GM23338 (cell line): ENCODE results near the gene URM1. TPM values are rescaled to one million over a fixed set of nuclear protein-coding genes. Genes with fewer than 3 reads are reported as not detected.

Experiments used
- ATAC-seq: fragments of 200-7000 bp; cut with Tn5 transposase; 3 replicates; pipeline ENCODE4 v1.9.1; 2020
- DNase-seq: peaks from one replicate; pipeline ENCODE4 v3.0.0-alpha.2; 2015; ENCODE audit warnings: low spot score
- H2AFZ ChIP-seq: fragments of 200-600 bp; sonication (generic); 2 replicates; pipeline ENCODE4 v1.8.0; 2016; ENCODE audit warnings: antibody characterized with exemption, mild to moderate bottlenecking, moderate library complexity
- H3F3A ChIP-seq: fragments of 200-600 bp; sonication (generic); replicated peaks from 2 replicates; pipeline ENCODE4 v1.8.0; 2017; ENCODE audit warnings: antibody characterized with exemption, mixed run types, low read depth
- H3K27ac ChIP-seq: fragments of 200-600 bp; sonication (generic); 2 replicates; pipeline ENCODE4 v1.6.1; 2016; ENCODE audit warnings: low read depth
- H3K27me3 ChIP-seq: fragments of 200-600 bp; sonication (generic); 2 replicates; pipeline ENCODE4 v1.8.0; 2016; ENCODE audit warnings: mild to moderate bottlenecking, mixed run types, moderate library complexity; ENCODE audit not compliant: insufficient read depth
- H3K36me3 ChIP-seq: fragments of 200-600 bp; sonication (generic); 2 replicates; pipeline ENCODE4 v1.8.0; 2016; ENCODE audit warnings: mild to moderate bottlenecking; ENCODE audit not compliant: insufficient read depth
- H3K4me1 ChIP-seq: fragments of 200-600 bp; sonication (generic); 2 replicates; pipeline ENCODE4 v1.8.0; 2016; ENCODE audit warnings: mild to moderate bottlenecking, moderate library complexity; ENCODE audit not compliant: insufficient read depth
- H3K4me2 ChIP-seq: fragments of 200-600 bp; sonication (generic); 2 replicates; pipeline ENCODE4 v1.7.1; 2017; ENCODE audit warnings: mixed run types
- H3K4me3 ChIP-seq: fragments of 200-600 bp; sonication (generic); 2 replicates; pipeline ENCODE4 v1.6.1; 2016; ENCODE audit warnings: mixed run types
- H3K79me2 ChIP-seq: fragments of 200-600 bp; sonication (generic); replicated peaks from 2 replicates; pipeline ENCODE4 v1.8.0; 2017; ENCODE audit warnings: mild to moderate bottlenecking; ENCODE audit not compliant: insufficient read depth
- H3K9me2 ChIP-seq: fragments of 200-600 bp; sonication (generic); 2 replicates; pipeline ENCODE4 v1.8.0; 2017; ENCODE audit not compliant: insufficient read depth
- H4K20me1 ChIP-seq: fragments of 200-600 bp; sonication (generic); replicated peaks from 2 replicates; pipeline ENCODE4 v1.8.0; 2017; ENCODE audit warnings: mild to moderate bottlenecking; ENCODE audit not compliant: insufficient read depth
- H3K27ac Mint-ChIP-seq: 2 replicates; pipeline ENCODE4 v1.8.0; 2020; ENCODE audit warnings: inconsistent platforms, mild to moderate bottlenecking, moderate library complexity, mixed read lengths
- H3K27me3 Mint-ChIP-seq: 3 replicates; pipeline ENCODE4 v1.8.0; 2022; ENCODE audit warnings: low read depth, mild to moderate bottlenecking, moderate library complexity, mixed read lengths, inconsistent platforms; ENCODE audit not compliant: insufficient read depth, poor library complexity
- H3K36me3 Mint-ChIP-seq: 3 replicates; pipeline ENCODE4 v1.8.0; 2021; ENCODE audit warnings: low read depth, mild to moderate bottlenecking, inconsistent platforms, moderate library complexity, mixed read lengths
- H3K4me1 Mint-ChIP-seq: 3 replicates; pipeline ENCODE4 v1.8.0; 2020; ENCODE audit warnings: mild to moderate bottlenecking, inconsistent platforms, mixed read lengths
- H3K4me3 Mint-ChIP-seq: 3 replicates; pipeline ENCODE4 v1.8.0; 2021; ENCODE audit warnings: moderate library complexity, mild to moderate bottlenecking, inconsistent platforms, mixed read lengths
- H3K9me3 Mint-ChIP-seq: 3 replicates; pipeline ENCODE4 v1.8.0; 2020; ENCODE audit warnings: moderate library complexity, mild to moderate bottlenecking, inconsistent platforms, mixed read lengths
- CREB1 ChIP-seq: fragments of 250-450 bp; sonication (Bioruptor Pico); IDR thresholded peaks from 2 replicates; pipeline ENCODE4 v1.5.0; 2020; ENCODE audit warnings: low read depth, mild to moderate bottlenecking, moderate library complexity
- CTCF ChIP-seq, 2 experiments: fragments of 200-600 bp in 1 of 2; sonication (generic) in 1 of 2; conservative IDR thresholded peaks; 2 replicates each; pipeline versions ENCODE4 v1.5.1 to v1.6.1; 2016 to 2017; ENCODE audit warnings: antibody characterized with exemption in 2 of 2, low read depth in 2 of 2, mild to moderate bottlenecking in 2 of 2, moderate library complexity in 1 of 2
- EZH2 ChIP-seq: fragments of 200-600 bp; sonication (generic); IDR thresholded peaks from one replicate; pipeline ENCODE4 v1.8.0; 2017; ENCODE audit warnings: antibody characterized with exemption, mild to moderate bottlenecking, low read depth; ENCODE audit not compliant: unreplicated experiment
- EZH2phosphoT487 ChIP-seq: fragments of 200-600 bp; sonication (generic); IDR thresholded peaks from one replicate; pipeline ENCODE4 v1.8.1; 2018; ENCODE audit warnings: antibody characterized with exemption; ENCODE audit not compliant: unreplicated experiment
- NANOG ChIP-seq: IDR thresholded peaks from 2 replicates; pipeline ENCODE4 v1.6.1; 2016; ENCODE audit warnings: antibody characterized with exemption, borderline replicate concordance
- POLR2AphosphoS5 ChIP-seq: IDR thresholded peaks from 2 replicates; pipeline ENCODE4 v1.6.1; 2016; ENCODE audit warnings: antibody characterized with exemption, low read depth
- STAT1 ChIP-seq: IDR thresholded peaks from one replicate; pipeline ENCODE4 v1.6.1; 2016; ENCODE audit warnings: antibody characterized with exemption; ENCODE audit not compliant: unreplicated experiment
- ZNF331 ChIP-seq: fragments of 250-450 bp; sonication (Bioruptor Pico); IDR thresholded peaks from 2 replicates; pipeline ENCODE4 v1.5.0; 2020; ENCODE audit warnings: low read depth, mild to moderate bottlenecking, moderate library complexity
- ZNF462 ChIP-seq: fragments of 250-450 bp; sonication (Bioruptor Pico); IDR thresholded peaks from 2 replicates; pipeline ENCODE4 v1.5.0; 2020; ENCODE audit warnings: mild to moderate bottlenecking, moderate library complexity
- polyA plus RNA-seq: library from polyadenylated mRNA; unstranded; fragments of >200 nt; fragmentation: Nextera tagmentation; extraction: Ambion mirVana; gene quantifications from 2 replicates; pipeline ENCODE4 v1.2.1, GENCODE V29; 2016
- total RNA-seq: library from RNA; depleted of rRNA; stranded (reverse); fragments of >200 nt; shearing (Covaris generic); gene quantifications from 2 replicates; pipeline ENCODE4 v1.2.3, GENCODE V29; 2014
- TF ChIP-seq, protein P1 (sequence below): IDR thresholded peaks from one replicate; pipeline ENCODE4 v1.6.1; 2018; ENCODE audit warnings: antibody characterized with exemption; ENCODE audit not compliant: unreplicated experiment

URM1 gene
- total and polyA plus RNA-seq, 2 experiments from 2014 or later = 28.6 to 47.8 TPM

GRCh38 chr9:128431207-128431606 lies 60.0 kb downstream of the URM1 start:
- Mint-ChIP-seq H3K27me3 (peaks cover 2% of the 10 kb centered on the region), H3K27ac (no peak overlapping the region), H3K4me1 (no peaks in the 10 kb centered on the region), H3K36me3 (no peaks in the 10 kb centered on the region), H3K4me3 (no peak overlapping the region), H3K9me3 (no peaks in the 10 kb centered on the region)
- Histone ChIP-seq H3K4me2 (no peak overlapping the region), H3K4me1 (0 out of 2 replicates have a peak, but pooled peaks cover 6% of the 10 kb centered on the region), H3K79me2 (no peaks in the 10 kb centered on the region), H3K9me2 (no peaks in the 10 kb centered on the region), H3F3A (no peaks in the 10 kb centered on the region), H3K36me3 (no peaks in the 10 kb centered on the region), H3K27ac (no peak overlapping the region), H3K27me3 (no peaks in the 10 kb centered on the region), H3K4me3 (no peak overlapping the region), H2AFZ (no peak overlapping the region), H4K20me1 (no peaks in the 10 kb centered on the region)
- TF ChIP-seq ZNF462 (CRISPR knock-in tag) (no peak), EZH2phosphoT487 (no peak), CTCF (conservative IDR thresholded peaks at IDR 0.05; ENCODE audit: low read depth in 2 of 2) (no peak)
- no peak for ATAC-seq
- no peak for DNase-seq

DNA sequence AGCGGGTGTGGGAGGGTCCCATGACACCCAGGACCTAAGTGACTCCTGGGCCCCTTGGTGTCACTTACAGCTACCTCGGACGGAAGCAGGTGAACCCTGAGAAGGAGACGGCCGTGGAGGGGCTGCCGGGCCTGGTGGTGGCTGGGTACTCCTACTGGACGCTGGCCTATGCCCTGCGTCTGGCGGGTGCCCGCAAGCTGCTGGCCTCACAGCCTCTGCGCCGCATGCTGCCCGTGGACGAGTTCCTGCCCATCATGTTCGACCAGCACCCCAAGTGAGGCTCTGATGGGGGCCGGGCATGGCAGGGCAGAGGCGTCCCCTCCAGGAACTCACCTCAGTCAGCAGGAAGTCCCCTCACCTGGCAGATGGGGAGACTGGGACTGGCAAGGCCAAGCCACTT lies 63.2 kb downstream of the URM1 start:
- Histone ChIP-seq H3F3A (0 out of 2 replicates have a peak, but pooled peaks cover 7% of the 10 kb centered on the region), H2AFZ (no peak overlapping the region), H3K4me3 (no peak overlapping the region), H3K9me2 (no peaks in the 10 kb centered on the region), H3K4me2 (no peak overlapping the region), H3K27me3 (no peaks in the 10 kb centered on the region), H3K4me1 (0 out of 2 replicates have a peak, but pooled peaks cover 2% of the 10 kb centered on the region), H3K27ac (no peak overlapping the region), H3K36me3 (no peaks in the 10 kb centered on the region), H4K20me1 (no peaks in the 10 kb centered on the region), H3K79me2 (no peaks in the 10 kb centered on the region)
- Mint-ChIP-seq H3K36me3 (no peaks in the 10 kb centered on the region), H3K4me3 (no peak overlapping the region), H3K27me3 (peaks cover 4% of the 10 kb centered on the region), H3K9me3 (no peaks in the 10 kb centered on the region), H3K27ac (no peak overlapping the region), H3K4me1 (peaks cover 2% of the 10 kb centered on the region; the same call in 1 of the 3 replicates)
- no peak for ATAC-seq
- DNase-seq = no peak
- no peak for TF ChIP-seq POLR2AphosphoS5
- no peak for TF ChIP-seq ZNF331 (CRISPR knock-in tag)
- TF ChIP-seq NANOG = no peak
- no peak for TF ChIP-seq CREB1
- TF ChIP-seq EZH2 = no peak
- TF ChIP-seq, protein P1, sequence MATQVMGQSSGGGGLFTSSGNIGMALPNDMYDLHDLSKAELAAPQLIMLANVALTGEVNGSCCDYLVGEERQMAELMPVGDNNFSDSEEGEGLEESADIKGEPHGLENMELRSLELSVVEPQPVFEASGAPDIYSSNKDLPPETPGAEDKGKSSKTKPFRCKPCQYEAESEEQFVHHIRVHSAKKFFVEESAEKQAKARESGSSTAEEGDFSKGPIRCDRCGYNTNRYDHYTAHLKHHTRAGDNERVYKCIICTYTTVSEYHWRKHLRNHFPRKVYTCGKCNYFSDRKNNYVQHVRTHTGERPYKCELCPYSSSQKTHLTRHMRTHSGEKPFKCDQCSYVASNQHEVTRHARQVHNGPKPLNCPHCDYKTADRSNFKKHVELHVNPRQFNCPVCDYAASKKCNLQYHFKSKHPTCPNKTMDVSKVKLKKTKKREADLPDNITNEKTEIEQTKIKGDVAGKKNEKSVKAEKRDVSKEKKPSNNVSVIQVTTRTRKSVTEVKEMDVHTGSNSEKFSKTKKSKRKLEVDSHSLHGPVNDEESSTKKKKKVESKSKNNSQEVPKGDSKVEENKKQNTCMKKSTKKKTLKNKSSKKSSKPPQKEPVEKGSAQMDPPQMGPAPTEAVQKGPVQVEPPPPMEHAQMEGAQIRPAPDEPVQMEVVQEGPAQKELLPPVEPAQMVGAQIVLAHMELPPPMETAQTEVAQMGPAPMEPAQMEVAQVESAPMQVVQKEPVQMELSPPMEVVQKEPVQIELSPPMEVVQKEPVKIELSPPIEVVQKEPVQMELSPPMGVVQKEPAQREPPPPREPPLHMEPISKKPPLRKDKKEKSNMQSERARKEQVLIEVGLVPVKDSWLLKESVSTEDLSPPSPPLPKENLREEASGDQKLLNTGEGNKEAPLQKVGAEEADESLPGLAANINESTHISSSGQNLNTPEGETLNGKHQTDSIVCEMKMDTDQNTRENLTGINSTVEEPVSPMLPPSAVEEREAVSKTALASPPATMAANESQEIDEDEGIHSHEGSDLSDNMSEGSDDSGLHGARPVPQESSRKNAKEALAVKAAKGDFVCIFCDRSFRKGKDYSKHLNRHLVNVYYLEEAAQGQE = no peak
- no peak for TF ChIP-seq STAT1
- TF ChIP-seq EZH2phosphoT487 = no peak
